HepG2 (cell line): Measurements from ENCODE around the gene AS3MT. TPM values are rescaled to one million over a fixed set of nuclear protein-coding genes. Genes with fewer than 3 reads are reported as not detected.

Experiments used
- AKAP8 ChIP-seq: sonication (generic); formaldehyde crosslinking; IDR thresholded peaks from 2 replicates; pipeline ENCODE4 v1.5.1; 2020; ENCODE audit warnings: mild to moderate bottlenecking, missing genetic modification reagents
- FOXA1 ChIP-seq, 2 experiments: fragments of 450-650 bp in 1 of 2; sonication (generic) in 1 of 2; formaldehyde crosslinking in 1 of 2; IDR thresholded peaks; 2 replicates each; pipeline versions ENCODE4 v1.4.0 to v1.6.1; 2016 to 2020; ENCODE audit warnings: missing genetic modification reagents in 1 of 2
- GMEB1 ChIP-seq: sonication (generic); formaldehyde crosslinking; IDR thresholded peaks from 2 replicates; pipeline ENCODE4 v1.5.1; 2020; ENCODE audit warnings: missing genetic modification reagents, mild to moderate bottlenecking, borderline replicate concordance
- KLF16 ChIP-seq, 2 experiments: sonication (generic) in 1 of 2; formaldehyde crosslinking in 1 of 2; IDR thresholded peaks; 2 replicates each; pipeline versions ENCODE4 v1.6.1 to v1.8.0; 2016 to 2023; ENCODE audit warnings: missing genetic modification reagents in 2 of 2, missing compliant biosample characterization in 1 of 2
- NFYB ChIP-seq: sonication (generic); formaldehyde crosslinking; IDR thresholded peaks from 2 replicates; pipeline ENCODE4 v1.4.0; 2020; ENCODE audit warnings: missing genetic modification reagents
- NPAS2 ChIP-seq: sonication (generic); formaldehyde crosslinking; IDR thresholded peaks from 2 replicates; pipeline ENCODE4 v1.8.0; 2022; ENCODE audit warnings: mild to moderate bottlenecking, missing genetic modification reagents, borderline replicate concordance
- PHF21A ChIP-seq: sonication (generic); formaldehyde crosslinking; IDR thresholded peaks from 2 replicates; pipeline ENCODE4 v1.5.0; 2020; ENCODE audit warnings: mild to moderate bottlenecking, missing genetic modification reagents
- PITX1 ChIP-seq: sonication (generic); formaldehyde crosslinking; IDR thresholded peaks from 2 replicates; pipeline ENCODE4 v1.5.1; 2020; ENCODE audit warnings: mild to moderate bottlenecking, missing genetic modification reagents
- ZNF318 ChIP-seq: sonication (generic); formaldehyde crosslinking; IDR thresholded peaks from 2 replicates; pipeline ENCODE4 v1.4.0; 2020; ENCODE audit warnings: mild to moderate bottlenecking, missing genetic modification reagents
- ZNF343 ChIP-seq: sonication (generic); formaldehyde crosslinking; IDR thresholded peaks from 2 replicates; pipeline ENCODE4 v1.4.0; 2020; ENCODE audit warnings: mild to moderate bottlenecking, missing genetic modification reagents
- ZNF776 ChIP-seq: sonication (generic); formaldehyde crosslinking; IDR thresholded peaks from 2 replicates; pipeline ENCODE4 v1.4.0; 2020; ENCODE audit warnings: mild to moderate bottlenecking, missing genetic modification reagents
- polyA plus RNA-seq, 8 experiments: library from polyadenylated mRNA; depleted of rRNA in 3 of 8; stranded (reverse) in 7 of 8; unstranded in 1 of 8; fragments of >200 nt; fragmentation: Illumina TruSeq in 4 of 8; extraction: Trizol in 4 of 8; gene quantifications; 2 replicates each; pipeline versions ENCODE4 v1.2.1 to v1.2.3, GENCODE V29; 2011 to 2016; ENCODE audit warnings: low read depth in 4 of 8, missing spikeins in 1 of 8, mixed read lengths in 1 of 8; ENCODE audit not compliant: insufficient read depth in 1 of 8
- total RNA-seq, 5 experiments: library from RNA; depleted of rRNA; stranded (reverse); fragments of >200 nt; fragmentation: Illumina TruSeq; extraction: Trizol; gene quantifications; 2 replicates each; pipeline ENCODE4 v1.2.3, GENCODE V29; 2016; ENCODE audit warnings: low read depth in 1 of 5
- TF ChIP-seq, protein P1 (sequence below): sonication (generic); formaldehyde crosslinking; IDR thresholded peaks from 2 replicates; pipeline ENCODE4 v1.8.1; 2023; ENCODE audit warnings: mild to moderate bottlenecking, missing genetic modification reagents
- TF ChIP-seq, protein P2 (sequence below): sonication (generic); formaldehyde crosslinking; IDR thresholded peaks from 2 replicates; pipeline ENCODE4 v1.4.0; 2020; ENCODE audit warnings: mild to moderate bottlenecking, missing genetic modification reagents

AS3MT gene
- total and polyA plus RNA-seq, 2 of the 13 experiments (the other 11 are each of a cell fraction or from before 2014, with no cell fraction given): 8.7 to 17.4 TPM

DNA sequence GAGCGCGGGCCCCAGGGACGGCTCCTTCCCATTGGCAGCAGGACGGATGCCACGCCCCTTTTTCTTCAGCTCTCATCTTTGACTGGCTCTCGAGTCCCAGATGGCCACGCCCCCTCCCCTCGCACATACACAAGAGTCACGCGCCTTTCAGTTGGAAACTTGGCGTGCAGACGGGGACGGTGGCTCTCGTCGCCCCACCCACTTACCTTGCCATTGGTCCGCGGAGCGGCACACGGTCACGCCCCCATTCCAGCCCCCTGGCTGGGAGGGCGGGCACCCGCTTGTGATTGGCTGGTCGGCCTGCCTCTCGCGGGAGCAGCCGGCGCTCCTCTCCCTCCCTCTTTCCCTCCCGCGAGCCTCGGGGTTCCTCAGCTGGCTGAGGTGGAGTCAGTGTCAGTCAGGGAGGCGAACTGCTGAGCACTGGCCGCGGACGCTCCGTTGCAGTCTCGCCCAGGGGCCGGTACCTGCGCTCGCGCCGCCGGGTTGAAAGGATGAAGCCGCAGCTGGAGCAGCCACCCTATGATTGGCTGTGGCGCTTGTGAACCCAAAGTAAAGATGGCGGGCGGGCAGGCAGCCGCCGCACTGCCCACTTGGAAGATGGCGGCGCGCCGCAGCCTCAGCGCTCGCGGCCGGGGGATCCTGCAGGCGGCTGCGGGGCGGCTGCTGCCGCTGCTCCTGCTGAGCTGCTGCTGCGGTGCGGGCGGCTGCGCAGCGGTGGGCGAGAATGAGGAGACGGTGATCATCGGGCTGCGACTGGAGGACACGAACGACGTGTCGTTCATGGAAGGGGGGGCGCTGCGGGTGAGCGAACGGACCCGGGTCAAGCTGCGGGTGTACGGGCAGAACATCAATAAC is 48.9 kb downstream of the AS3MT start, which contains the start of gene CNNM2 (continued):
- TF ChIP-seq, protein P1, sequence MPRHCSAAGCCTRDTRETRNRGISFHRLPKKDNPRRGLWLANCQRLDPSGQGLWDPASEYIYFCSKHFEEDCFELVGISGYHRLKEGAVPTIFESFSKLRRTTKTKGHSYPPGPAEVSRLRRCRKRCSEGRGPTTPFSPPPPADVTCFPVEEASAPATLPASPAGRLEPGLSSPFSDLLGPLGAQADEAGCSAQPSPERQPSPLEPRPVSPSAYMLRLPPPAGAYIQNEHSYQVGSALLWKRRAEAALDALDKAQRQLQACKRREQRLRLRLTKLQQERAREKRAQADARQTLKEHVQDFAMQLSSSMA: no peak; the same call in 1 of the 2 replicates
- no peak for TF ChIP-seq PHF21A (CRISPR knock-in tag)
- peak; percentile 11; the same call in 1 of the 2 replicates for TF ChIP-seq ZNF776 (CRISPR knock-in tag)
- peak; percentile 56; the same call in 1 of the 2 replicates for TF ChIP-seq GMEB1 (CRISPR knock-in tag)
- TF ChIP-seq, protein P2, sequence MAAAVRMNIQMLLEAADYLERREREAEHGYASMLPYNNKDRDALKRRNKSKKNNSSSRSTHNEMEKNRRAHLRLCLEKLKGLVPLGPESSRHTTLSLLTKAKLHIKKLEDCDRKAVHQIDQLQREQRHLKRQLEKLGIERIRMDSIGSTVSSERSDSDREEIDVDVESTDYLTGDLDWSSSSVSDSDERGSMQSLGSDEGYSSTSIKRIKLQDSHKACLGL: peak; percentile 56
- no peak for TF ChIP-seq PITX1
- no peak for TF ChIP-seq AKAP8 (CRISPR knock-in tag)
- peak; percentile 100 for TF ChIP-seq NFYB (CRISPR knock-in tag)
- TF ChIP-seq KLF16 (CRISPR knock-in tag; IDR thresholded peaks at IDR 0.05): no peak; a peak in 1 of 4 replicates
- TF ChIP-seq FOXA1 (IDR thresholded peaks at IDR 0.05): no peak
- peak; percentile 35; the same call in 1 of the 2 replicates for TF ChIP-seq FOXA1 (CRISPR knock-in tag; IDR thresholded peaks at IDR 0.05)
- no peak for TF ChIP-seq ZNF318
- no peak for TF ChIP-seq NPAS2 (CRISPR knock-in tag)
- peak; percentile 34; the same call in 1 of the 2 replicates for TF ChIP-seq ZNF343 (CRISPR knock-in tag)
